H1 (cell line): ENCODE data around the gene CCL7. TPM values are rescaled to one million over a fixed set of nuclear protein-coding genes. Genes with fewer than 3 reads are reported as not detected.

Source experiments
- CTCF ChIA-PET: fragments of 300-600 bp; sonication (Branson Sonifier 250); formaldehyde crosslinking; loops from one replicate; lab custom pipeline; 2021; ENCODE audit not compliant: partially characterized antibody; lab: Charles Lee
- POLR2A ChIA-PET: fragments of 300-600 bp; sonication (Branson Sonifier 250); formaldehyde crosslinking; loops from one replicate; lab custom pipeline; 2021; ENCODE audit warnings: inconsistent platforms; ENCODE audit not compliant: partially characterized antibody; lab: Charles Lee
- DNase-seq, 2 experiments: peaks; one replicate each; pipeline versions ENCODE4 v3.0.0 to v3.0.0-alpha.2; 2010 to 2022; ENCODE audit warnings: low spot score in 2 of 2, low read depth in 1 of 2, mixed read lengths in 1 of 2
- FAIRE-seq: peaks from 2 replicates; lab custom pipeline; 2011; peaks lifted over from hg19 to GRCh38; lab: Jason Lieb, UNC
- H2AFZ ChIP-seq: 2 replicates; pipeline ENCODE4 v1.8.1; 2012; ENCODE audit warnings: low read length, inconsistent platforms
- H2AK5ac ChIP-seq: 2 replicates; pipeline ENCODE4 v1.6.1; 2013; ENCODE audit warnings: low read depth, low read length
- H2BK120ac ChIP-seq: replicated peaks from 2 replicates; pipeline ENCODE3; 2013; ENCODE audit warnings: low read depth, low read length, inconsistent platforms
- H2BK12ac ChIP-seq: 2 replicates; pipeline ENCODE4 v1.6.1; 2013; ENCODE audit warnings: low read depth, low read length
- H2BK15ac ChIP-seq: 2 replicates; pipeline ENCODE4 v1.6.1; 2013; ENCODE audit warnings: low read length
- H2BK20ac ChIP-seq: 2 replicates; pipeline ENCODE4 v1.6.1; 2013; ENCODE audit warnings: low read length
- H2BK5ac ChIP-seq: 2 replicates; pipeline ENCODE4 v1.6.1; 2013; ENCODE audit warnings: low read depth, low read length
- H3K14ac ChIP-seq: 2 replicates; pipeline ENCODE4 v1.6.1; 2013; ENCODE audit warnings: inconsistent platforms; ENCODE audit not compliant: insufficient read length
- H3K18ac ChIP-seq: 2 replicates; pipeline ENCODE4 v1.6.1; 2013; ENCODE audit warnings: low read length; ENCODE audit errors: extremely low read depth
- H3K23ac ChIP-seq: 2 replicates; pipeline ENCODE4 v1.6.1; 2013; ENCODE audit warnings: inconsistent platforms; ENCODE audit not compliant: insufficient read length
- H3K23me2 ChIP-seq: 2 replicates; pipeline ENCODE4 v1.6.1; 2013; ENCODE audit warnings: low read depth, low read length
- H3K27ac ChIP-seq: 2 replicates; pipeline ENCODE4 v1.6.1; 2011; ENCODE audit warnings: low read depth, low read length, inconsistent platforms
- H3K27me3 ChIP-seq, 4 experiments: replicated peaks in 1 of 4; 1 replicate in 1 of 4; 2 replicates in 3 of 4; pipeline versions ENCODE4 v1.6.1 to v1.8.1; 2011 to 2013; ENCODE audit warnings: low read length in 3 of 4, mild to moderate bottlenecking in 3 of 4, inconsistent platforms in 2 of 4, mixed read lengths in 2 of 4, moderate library complexity in 1 of 4; ENCODE audit not compliant: control insufficient read depth in 3 of 4, insufficient read depth in 3 of 4; ENCODE audit errors: extremely low read depth in 1 of 4
- H3K36me3 ChIP-seq, 4 experiments: 2 replicates each; pipeline versions ENCODE4 v1.6.1 to v1.8.1; 2011 to 2013; ENCODE audit warnings: mild to moderate bottlenecking in 4 of 4, low read length in 3 of 4, moderate library complexity in 2 of 4, control low read depth in 1 of 4, inconsistent platforms in 1 of 4; ENCODE audit not compliant: insufficient read depth in 4 of 4, control insufficient read depth in 2 of 4
- H3K4ac ChIP-seq: replicated peaks from 2 replicates; pipeline ENCODE3; 2013; ENCODE audit warnings: low read length, low read depth, mixed read lengths, inconsistent platforms; ENCODE audit not compliant: insufficient read length
- H3K4me1 ChIP-seq, 4 experiments: replicated peaks in 1 of 4; 1 replicate in 1 of 4; 2 replicates in 3 of 4; pipeline versions ENCODE4 v1.6.1 to v1.8.1; 2011 to 2013; ENCODE audit warnings: low read length in 3 of 4, inconsistent platforms in 2 of 4, mixed read lengths in 1 of 4; ENCODE audit not compliant: insufficient read depth in 4 of 4, control insufficient read depth in 3 of 4
- H3K4me2 ChIP-seq, 2 experiments: 2 replicates each; pipeline versions ENCODE4 v1.6.1 to v1.8.1; 2011 to 2013; ENCODE audit warnings: low read depth in 2 of 2, low read length in 2 of 2, control low read depth in 1 of 2, inconsistent platforms in 1 of 2, mild to moderate bottlenecking in 1 of 2; ENCODE audit not compliant: insufficient read depth in 1 of 2
- H3K4me3 ChIP-seq, 4 experiments: fragments of 200-600, 300-600 bp in 1 of 4; sonication (generic), shearing (Covaris generic), sonication (Bioruptor Twin) in 1 of 4; 2 replicates each; pipeline versions ENCODE4 v1.5.1 to v1.8.1; 2011 to 2016; ENCODE audit warnings: low read length in 4 of 4, low read depth in 3 of 4, control low read depth in 2 of 4, inconsistent platforms in 2 of 4, mild to moderate bottlenecking in 2 of 4, mixed read lengths in 1 of 4, moderate library complexity in 1 of 4; ENCODE audit not compliant: insufficient read depth in 2 of 4; ENCODE audit errors: extremely low read depth in 1 of 4
- H3K56ac ChIP-seq: replicated peaks from 2 replicates; pipeline ENCODE3; 2013; ENCODE audit warnings: low read depth, mild to moderate bottlenecking, mixed read lengths, low read length, inconsistent platforms; ENCODE audit not compliant: insufficient read length
- H3K79me1 ChIP-seq: 2 replicates; pipeline ENCODE4 v1.6.1; 2013; ENCODE audit warnings: low read depth, low read length, control low read depth
- H3K79me2 ChIP-seq, 2 experiments: 2 replicates each; pipeline versions ENCODE4 v1.6.1 to v1.8.1; 2012 to 2013; ENCODE audit warnings: low read length in 2 of 2, mild to moderate bottlenecking in 2 of 2, inconsistent platforms in 1 of 2; ENCODE audit not compliant: insufficient read depth in 2 of 2, control insufficient read depth in 1 of 2
- H3K9ac ChIP-seq, 4 experiments: replicated peaks in 1 of 4; 1 replicate in 1 of 4; 2 replicates in 3 of 4; pipeline versions ENCODE4 v1.6.1 to v1.8.1; 2011 to 2013; ENCODE audit warnings: low read depth in 3 of 4, low read length in 3 of 4, control low read depth in 2 of 4, mild to moderate bottlenecking in 2 of 4, moderate library complexity in 2 of 4, inconsistent platforms in 1 of 4; ENCODE audit errors: extremely low read depth in 1 of 4
- H3K9me3 ChIP-seq, 2 experiments: 2 replicates each; pipeline versions ENCODE4 v1.6.1 to v1.8.1; 2012 to 2013; ENCODE audit warnings: mild to moderate bottlenecking in 2 of 2, moderate library complexity in 2 of 2, control low read depth in 1 of 2, inconsistent platforms in 1 of 2, low read depth in 1 of 2, low read length in 1 of 2, mixed read lengths in 1 of 2; ENCODE audit not compliant: insufficient read depth in 2 of 2
- H4K20me1 ChIP-seq, 2 experiments: replicated peaks in 1 of 2; 2 replicates each; pipeline versions ENCODE3 to v1.8.1; 2011 to 2013; ENCODE audit warnings: inconsistent platforms in 2 of 2, low read length in 2 of 2, mild to moderate bottlenecking in 1 of 2; ENCODE audit not compliant: insufficient read depth in 2 of 2, control insufficient read depth in 1 of 2
- H4K5ac ChIP-seq: 2 replicates; pipeline ENCODE4 v1.6.1; 2013; ENCODE audit warnings: low read length, low read depth, mixed read lengths, inconsistent platforms; ENCODE audit not compliant: insufficient read length
- H4K8ac ChIP-seq: 2 replicates; pipeline ENCODE4 v1.8.0; 2013; ENCODE audit warnings: mild to moderate bottlenecking, moderate library complexity, low read length, inconsistent platforms; ENCODE audit not compliant: insufficient read depth; ENCODE audit errors: extremely low read depth
- H4K91ac ChIP-seq: replicated peaks from 2 replicates; pipeline ENCODE3; 2013; ENCODE audit warnings: low read length, mixed read lengths, inconsistent platforms; ENCODE audit not compliant: insufficient read length
- BACH1 ChIP-seq: IDR thresholded peaks from 2 replicates; pipeline ENCODE4 v1.6.1; 2012; ENCODE audit warnings: low read length, improper control_type of control experiment
- EGR1 ChIP-seq: IDR thresholded peaks from 2 replicates; pipeline ENCODE4 v1.6.1; 2011; ENCODE audit warnings: low read depth, low read length, borderline replicate concordance
- FOSL1 ChIP-seq: IDR thresholded peaks from 2 replicates; pipeline ENCODE4 v1.6.1; 2011; ENCODE audit warnings: mild to moderate bottlenecking, low read depth, low read length, moderate library complexity; ENCODE audit not compliant: insufficient read depth
- NANOG ChIP-seq: IDR thresholded peaks from 2 replicates; pipeline ENCODE4 v1.6.1; 2011; ENCODE audit warnings: low read length, low read depth, mild to moderate bottlenecking, inconsistent platforms; ENCODE audit not compliant: insufficient read depth, poor library complexity, severe bottlenecking
- POLR2A ChIP-seq, 2 experiments: IDR thresholded peaks; 1 replicate in 1 of 2; 2 replicates in 1 of 2; pipeline ENCODE4 v1.6.1; 2011; ENCODE audit warnings: low read depth in 2 of 2, low read length in 2 of 2, mild to moderate bottlenecking in 2 of 2; ENCODE audit errors: control extremely low read depth in 1 of 2
- POU5F1 ChIP-seq: IDR thresholded peaks from 2 replicates; pipeline ENCODE4 v1.6.1; 2011; ENCODE audit warnings: low read depth, mild to moderate bottlenecking, low read length, moderate library complexity
- SAP30 ChIP-seq: fragments of 300-600 bp; sonication (generic); IDR thresholded peaks from 2 replicates; pipeline ENCODE4 v1.7.1; 2012; ENCODE audit warnings: low read length, moderate library complexity, mild to moderate bottlenecking, inconsistent platforms; ENCODE audit not compliant: insufficient read depth, insufficient replicate concordance
- YY1 ChIP-seq: IDR thresholded peaks from 2 replicates; pipeline ENCODE4 v1.6.1; 2011; ENCODE audit warnings: low read depth, mild to moderate bottlenecking, low read length
- WGBS, 2 experiments: shearing (Covaris generic) in 1 of 2; methylation state at CpG; one replicate each; pipeline versions ENCODE4 v1.1.6 to v1.1.7; 2013 to 2015; ENCODE audit warnings: low lambda C conversion rate in 2 of 2, mixed read lengths in 2 of 2, inconsistent platforms in 1 of 2, low coverage in 1 of 2, missing lambda C conversion rate in 1 of 2; ENCODE audit not compliant: insufficient replicate concordance in 2 of 2, insufficient coverage in 1 of 2, insufficient read length in 1 of 2; ENCODE audit errors: extremely low coverage in 1 of 2, missing lambda C conversion rate in 1 of 2; 5-methylcytosine and 5-hydroxymethylcytosine counted together
- polyA plus RNA-seq, 7 experiments: library from polyadenylated mRNA; depleted of rRNA in 3 of 7; stranded (reverse) in 5 of 7; unstranded in 2 of 7; fragments of >200 nt in 5 of 7; fragments of 200-250 nt in 2 of 7; gene quantifications; 1 replicate in 5 of 7; 2 replicates in 1 of 7; 4 replicates in 1 of 7; pipeline versions ENCODE4 v1.2.1 to v1.2.3, GENCODE V29; 2011 to 2013; ENCODE audit warnings: missing spikeins in 2 of 7, mixed read lengths in 2 of 7
- total RNA-seq: library from RNA; stranded (reverse); fragmentation: NEBNext Ultra II Directional; extraction: Animal tissue kit (Norgen Biotek cat#: 25700); gene quantifications from 2 replicates; pipeline ENCODE4 v1.2.1, GENCODE V29; 2021
- TF ChIP-seq, protein P1 (sequence below), 3 experiments: IDR thresholded peaks; 1 replicate in 2 of 3; 2 replicates in 1 of 3; pipeline versions ENCODE4 v1.5.1 to v1.6.1; 2011; ENCODE audit warnings: low read length in 3 of 3, mild to moderate bottlenecking in 3 of 3, inconsistent platforms in 2 of 3, low read depth in 1 of 3, moderate library complexity in 1 of 3; ENCODE audit not compliant: insufficient read depth in 1 of 3; ENCODE audit errors: control extremely low read depth in 1 of 3
- TF ChIP-seq, protein P2 (sequence below): IDR thresholded peaks from 2 replicates; pipeline ENCODE4 v1.6.1; 2012; ENCODE audit warnings: low read length, inconsistent platforms

CCL7 gene
- total and polyA plus RNA-seq, 2 of the 8 experiments (the other 6 are each of a cell fraction or from before 2014, with no cell fraction given), result not detected

DNA sequence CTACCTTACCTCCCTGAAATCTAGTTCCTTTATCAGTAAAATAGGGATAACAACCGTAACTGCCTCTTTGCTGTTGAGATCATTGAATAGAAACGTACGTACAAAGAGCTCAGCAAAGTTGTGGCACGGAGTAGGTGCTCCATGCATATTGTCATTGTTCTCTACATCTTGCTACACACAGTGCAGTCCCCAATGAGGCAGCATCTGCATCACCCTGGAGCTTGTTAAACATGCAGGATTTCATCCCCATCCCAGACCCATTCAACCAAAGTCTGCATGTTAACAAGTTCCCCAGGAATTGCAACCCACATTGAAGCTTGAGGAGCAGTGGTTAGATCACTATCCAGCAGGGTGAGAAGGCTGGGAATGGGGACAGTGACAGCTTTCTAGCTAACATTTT, 48.6 kb upstream of the CCL7 start:
- H4K20me1 ChIP-seq, result no peaks in the 10 kb centered on the region
- DNase-seq (no peak), FAIRE-seq (no peak)
- no peak overlapping the region for H3K18ac ChIP-seq
- no peak overlapping the region for H4K5ac ChIP-seq
- H2BK120ac ChIP-seq, result no peak overlapping the region
- no peaks in the 10 kb centered on the region for H3K9me3 ChIP-seq
- no peak overlapping the region for H3K27ac ChIP-seq
- ChIA-PET CTCF (interaction anchor here (1.0 to 3.1 kb wide), 4 partner anchors 20 to 139 kb away, joined by 3 to 17 read pairs (median 8); no protein-coding TSS in a partner anchor), POLR2A (no interaction called here)
- no peak overlapping the region for H2AK5ac ChIP-seq
- no peak overlapping the region for H2AFZ ChIP-seq
- no peaks in the 10 kb centered on the region for H3K79me2 ChIP-seq
- no peak overlapping the region for H2BK12ac ChIP-seq
- no peaks in the 10 kb centered on the region for H3K36me3 ChIP-seq
- H3K27me3 ChIP-seq, result no peaks in the 10 kb centered on the region
- no peak overlapping the region for H3K4me2 ChIP-seq
- no peaks in the 10 kb centered on the region for H3K4me1 ChIP-seq
- no peak overlapping the region for H3K4ac ChIP-seq
- no peak overlapping the region for H2BK20ac ChIP-seq
- WGBS, 2 experiments, result 91% methylated on average over 4 of the region's 4 CpGs; no CpG with 5 or more reads in 1 of the 2 experiments
- no peaks in the 10 kb centered on the region for H3K79me1 ChIP-seq
- no peaks in the 10 kb centered on the region for H3K23me2 ChIP-seq
- H2BK15ac ChIP-seq, result no peak overlapping the region
- no peak overlapping the region for H4K8ac ChIP-seq
- H3K23ac ChIP-seq, result no peak overlapping the region
- H3K56ac ChIP-seq, result no peak overlapping the region
- no peak overlapping the region for H2BK5ac ChIP-seq
- H3K4me3 ChIP-seq, result no peak overlapping the region
- H3K14ac ChIP-seq, result no peak overlapping the region
- H3K9ac ChIP-seq, result no peak overlapping the region
- H4K91ac ChIP-seq, result no peak overlapping the region
- TF ChIP-seq BACH1 (no peak), POU5F1 (no peak), FOSL1 (no peak), NANOG (no peak), SAP30 (no peak), YY1 (no peak), EGR1 (no peak), POLR2A (IDR thresholded peaks at IDR 0.05; ENCODE audit: control extremely low read depth in 1 of 2, low read depth in 2 of 2, low read length in 2 of 2) (no peak)
- TF ChIP-seq, protein P1, sequence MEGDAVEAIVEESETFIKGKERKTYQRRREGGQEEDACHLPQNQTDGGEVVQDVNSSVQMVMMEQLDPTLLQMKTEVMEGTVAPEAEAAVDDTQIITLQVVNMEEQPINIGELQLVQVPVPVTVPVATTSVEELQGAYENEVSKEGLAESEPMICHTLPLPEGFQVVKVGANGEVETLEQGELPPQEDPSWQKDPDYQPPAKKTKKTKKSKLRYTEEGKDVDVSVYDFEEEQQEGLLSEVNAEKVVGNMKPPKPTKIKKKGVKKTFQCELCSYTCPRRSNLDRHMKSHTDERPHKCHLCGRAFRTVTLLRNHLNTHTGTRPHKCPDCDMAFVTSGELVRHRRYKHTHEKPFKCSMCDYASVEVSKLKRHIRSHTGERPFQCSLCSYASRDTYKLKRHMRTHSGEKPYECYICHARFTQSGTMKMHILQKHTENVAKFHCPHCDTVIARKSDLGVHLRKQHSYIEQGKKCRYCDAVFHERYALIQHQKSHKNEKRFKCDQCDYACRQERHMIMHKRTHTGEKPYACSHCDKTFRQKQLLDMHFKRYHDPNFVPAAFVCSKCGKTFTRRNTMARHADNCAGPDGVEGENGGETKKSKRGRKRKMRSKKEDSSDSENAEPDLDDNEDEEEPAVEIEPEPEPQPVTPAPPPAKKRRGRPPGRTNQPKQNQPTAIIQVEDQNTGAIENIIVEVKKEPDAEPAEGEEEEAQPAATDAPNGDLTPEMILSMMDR (IDR thresholded peaks at IDR 0.05; ENCODE audit: control extremely low read depth in 1 of 3, insufficient read depth in 1 of 3, low read depth in 1 of 3, low read length in 3 of 3), result no peak
- TF ChIP-seq, protein P2, sequence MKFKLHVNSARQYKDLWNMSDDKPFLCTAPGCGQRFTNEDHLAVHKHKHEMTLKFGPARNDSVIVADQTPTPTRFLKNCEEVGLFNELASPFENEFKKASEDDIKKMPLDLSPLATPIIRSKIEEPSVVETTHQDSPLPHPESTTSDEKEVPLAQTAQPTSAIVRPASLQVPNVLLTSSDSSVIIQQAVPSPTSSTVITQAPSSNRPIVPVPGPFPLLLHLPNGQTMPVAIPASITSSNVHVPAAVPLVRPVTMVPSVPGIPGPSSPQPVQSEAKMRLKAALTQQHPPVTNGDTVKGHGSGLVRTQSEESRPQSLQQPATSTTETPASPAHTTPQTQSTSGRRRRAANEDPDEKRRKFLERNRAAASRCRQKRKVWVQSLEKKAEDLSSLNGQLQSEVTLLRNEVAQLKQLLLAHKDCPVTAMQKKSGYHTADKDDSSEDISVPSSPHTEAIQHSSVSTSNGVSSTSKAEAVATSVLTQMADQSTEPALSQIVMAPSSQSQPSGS, result no peak
